Lung (tissue), 12 donors: Measurements from ENCODE around the gene YWHAG. TPM values are rescaled to one million over a fixed set of nuclear protein-coding genes. Genes with fewer than 3 reads are reported as not detected.

Source experiments
- ATAC-seq: fragments of 200-7000 bp; cut with Tn5 transposase; one replicate; pipeline ENCODE4 v1.9.1; 2020; ENCODE audit warnings: moderate number of reproducible peaks; ENCODE audit not compliant: insufficient read depth, low FRiP score
- DNase-seq, 3 donors: peaks; one replicate each; pipeline ENCODE4 v3.0.0-alpha.2; 2013 to 2017
- H3K27ac ChIP-seq, 2 donors: one replicate each; pipeline ENCODE4 v1.5.1; 2013; ENCODE audit warnings: mild to moderate bottlenecking in 2 of 2, moderate library complexity in 2 of 2, control low read depth in 1 of 2, inconsistent platforms in 1 of 2, low read depth in 1 of 2, low read length in 1 of 2
- H3K27me3 ChIP-seq, 3 donors: one replicate each; pipeline ENCODE4 v1.5.1; 2013; ENCODE audit warnings: low read length in 2 of 3; ENCODE audit not compliant: control insufficient read depth in 3 of 3, insufficient read depth in 3 of 3
- H3K36me3 ChIP-seq, 4 donors: one replicate each; pipeline ENCODE4 v1.5.1; 2013; ENCODE audit warnings: low read length in 4 of 4, mild to moderate bottlenecking in 1 of 4, moderate library complexity in 1 of 4; ENCODE audit not compliant: control insufficient read depth in 4 of 4, insufficient read depth in 4 of 4
- H3K4me1 ChIP-seq, 5 donors: one replicate each; pipeline ENCODE4 v1.5.1; 2013; ENCODE audit warnings: low read length in 5 of 5, mild to moderate bottlenecking in 2 of 5, moderate library complexity in 1 of 5; ENCODE audit not compliant: control insufficient read depth in 5 of 5, insufficient read depth in 5 of 5
- H3K4me3 ChIP-seq: one replicate; pipeline ENCODE4 v1.5.1; 2013; ENCODE audit warnings: mild to moderate bottlenecking, control low read depth, moderate library complexity
- H3K9ac ChIP-seq, 2 donors: one replicate each; pipeline ENCODE4 v1.5.1; 2013; ENCODE audit warnings: low read length in 2 of 2, control low read depth in 1 of 2; ENCODE audit not compliant: insufficient read depth in 1 of 2
- H3K9me3 ChIP-seq, 4 donors: one replicate each; pipeline ENCODE4 v1.5.1; 2013; ENCODE audit warnings: low read length in 3 of 4, mild to moderate bottlenecking in 1 of 4, moderate library complexity in 1 of 4; ENCODE audit not compliant: control insufficient read depth in 4 of 4, insufficient read depth in 3 of 4
- CTCF ChIP-seq: IDR thresholded peaks from 2 replicates; pipeline ENCODE4 v1.5.1; 2012; ENCODE audit warnings: mild to moderate bottlenecking; ENCODE audit errors: control extremely low read depth, extremely low read depth
- WGBS, 2 donors: extraction: QIAGEN DNeasy Blood & Tissue Kit; methylation state at CpG; one replicate each; pipeline ENCODE4 v1.1.7; 2013; 5-methylcytosine and 5-hydroxymethylcytosine counted together
- polyA plus RNA-seq, 2 donors: library from polyadenylated mRNA; stranded (reverse); fragments of 200-250 nt; gene quantifications; one replicate each; pipeline ENCODE4 v1.2.1, GENCODE V29; 2013
- total RNA-seq, 2 donors: library from RNA; depleted of rRNA in 1 of 2; stranded (reverse); fragments of >200 nt in 1 of 2; gene quantifications; one replicate each; pipeline ENCODE4 v1.2.1, GENCODE V29; 2014 to 2021
- donor health status: control.
- donor health status: control.
- donor health status: Bipolar disorder and iron deficiency.
- donor health status: healthy.
- donor health status: DM: yes; HTN: yes; CAD: no.

Gene YWHAG
- total and polyA plus RNA-seq, 4 donors = 34.3 to 123 (median 82.9) TPM

GRCh38 chr7:76278540-76278939 lies 80.3 kb downstream of the YWHAG start:
- Histone ChIP-seq H3K27ac (no peak overlapping the region), H3K9me3 (peaks cover 0 to 3% (median 0%) of the 10 kb centered on the region in 4 donors), H3K9ac (no peak overlapping the region), H3K36me3 (no peaks in the 10 kb centered on the region), H3K4me3 (no peak overlapping the region), H3K4me1 (peaks cover 0 to 9% (median 0%) of the 10 kb centered on the region in 5 donors), H3K27me3 (peaks cover 7 to 38% (median 24%) of the 10 kb centered on the region in 3 donors)
- TF ChIP-seq CTCF = no peak
- WGBS, 2 donors = 98 to 100% methylated on average over 1 of the region's 1 CpG
- ATAC-seq (no peak), DNase-seq (no peak)

Other genes starting within 250 kb of the YWHAG start
- gene SRRM3, start 157.1 kb downstream of the YWHAG start, total RNA-seq = under 1 TPM; 0.14 to 0.83 TPM
- gene SRRM3, start 157.1 kb downstream of the YWHAG start, polyA plus RNA-seq = under 1 TPM; 0.56 to 0.71 TPM
- 100 to 1,000 TPM in 1 of 2 donors, 10 to 100 TPM in 1; 89.6 to 529 TPM for gene HSPB1, start 56.3 kb downstream of the YWHAG start, total RNA-seq
- 100 to 1,000 TPM; 336 to 376 TPM for gene HSPB1, start 56.3 kb downstream of the YWHAG start, polyA plus RNA-seq
- gene SSC4D, start 50.7 kb upstream of the YWHAG start, total RNA-seq = 1 to 10 TPM in 1 of 2 donors, under 1 TPM in 1; 0.28 to 2.1 TPM
- gene SSC4D, start 50.7 kb upstream of the YWHAG start, polyA plus RNA-seq = 1 to 10 TPM; 1.8 to 1.9 TPM
- gene ZP3, start 66.0 kb upstream of the YWHAG start, total RNA-seq = 10 to 100 TPM in 1 of 2 donors, under 1 TPM in 1; 0.74 to 15.7 TPM
- 1 to 10 TPM; 1.6 to 5.2 TPM for gene ZP3, start 66.0 kb upstream of the YWHAG start, polyA plus RNA-seq
- 10 to 100 TPM; 18.5 to 55.3 TPM for gene DTX2, start 102.7 kb upstream of the YWHAG start, total RNA-seq
- 10 to 100 TPM; 39.5 to 44.2 TPM for gene DTX2, start 102.7 kb upstream of the YWHAG start, polyA plus RNA-seq
- 10 to 100 TPM in 1 of 2 donors, 1 to 10 TPM in 1; 3.6 to 12.4 TPM for gene UPK3B, start 151.6 kb upstream of the YWHAG start, total RNA-seq
- gene UPK3B, start 151.6 kb upstream of the YWHAG start, polyA plus RNA-seq = 10 to 100 TPM in 1 of 2 donors, 1 to 10 TPM in 1; 4.7 to 24.3 TPM
- under 1 TPM in 1 of 2 donors, not detected in 1; 0.28 TPM for gene SPDYE16, start 184.3 kb upstream of the YWHAG start, total RNA-seq
- gene SPDYE16, start 184.3 kb upstream of the YWHAG start, polyA plus RNA-seq = under 1 TPM; 0.14 to 0.18 TPM